ENCODE measurements around the gene MMP19. TPM values are rescaled to one million over a fixed set of nuclear protein-coding genes. Genes with fewer than 3 reads are reported as not detected.
A peak's percentile ranks its signal among the peaks of the same experiment; 100 is the strongest.

The MMP19 gene
- polyA plus RNA-seq, 4 donors = 0.99 to 9.0 (median 1.1) TPM

GRCh38 chr12:55816881-55817344 is 25.8 kb downstream of the MMP19 start:
- no peak for DNase-seq (ENCODE audit: low read depth in 4 of 4, low spot score in 3 of 4)

GRCh38 chr12:55815473-55815872 is 27.3 kb downstream of the MMP19 start:
- DNase-seq (ENCODE audit: low read depth in 4 of 4, low spot score in 3 of 4) = no peak

- DNase-seq (ENCODE audit: low read depth in 4 of 4, low spot score in 3 of 4) = no peak
These were observed 28.5 kb downstream of the MMP19 start for GRCh38 chr12:55814257-55814656.

GRCh38 chr12:55812088-55812487 is 30.6 kb downstream of the MMP19 start:
- DNase-seq (ENCODE audit: low read depth in 4 of 4, low spot score in 3 of 4) = no peak

GRCh38 chr12:55809274-55809673 is 33.5 kb downstream of the MMP19 start:
- no peak for DNase-seq (ENCODE audit: low read depth in 4 of 4, low spot score in 3 of 4)

- DNase-seq (ENCODE audit: low read depth in 4 of 4, low spot score in 3 of 4) = no peak
These were observed 35.8 kb downstream of the MMP19 start for GRCh38 chr12:55806982-55807381.

- DNase-seq (ENCODE audit: low read depth in 4 of 4, low spot score in 3 of 4) = no peak
These were observed 45.2 kb downstream of the MMP19 start for GRCh38 chr12:55797550-55797949.

- peak in 3 of 4 donors; percentile 47 to 55 (median 47) for DNase-seq (ENCODE audit: low read depth in 4 of 4, low spot score in 3 of 4)
These were observed 45.7 kb downstream of the MMP19 start for GRCh38 chr12:55797068-55797467.

- no peak for DNase-seq (ENCODE audit: low read depth in 4 of 4, low spot score in 3 of 4)
These were observed 46.8 kb downstream of the MMP19 start for GRCh38 chr12:55795950-55796349.

GRCh38 chr12:55789893-55790292 is 52.8 kb downstream of the MMP19 start:
- DNase-seq (ENCODE audit: low read depth in 4 of 4, low spot score in 3 of 4) = no peak

- DNase-seq (ENCODE audit: low read depth in 4 of 4, low spot score in 3 of 4) = no peak
These were observed 53.6 kb downstream of the MMP19 start for GRCh38 chr12:55789171-55789570.

- no peak for DNase-seq (ENCODE audit: low read depth in 4 of 4, low spot score in 3 of 4)
These were observed 54.2 kb downstream of the MMP19 start for GRCh38 chr12:55788546-55788945.

Other genes with a start within 250 kb of the MMP19 start
- gene OR10P1, start 206.0 kb downstream of the MMP19 start, polyA plus RNA-seq (ENCODE audit: insufficient read length in 4 of 4) = not detected
- 10 to 100 TPM; 21.1 to 46.5 (median 39.0) TPM for gene ITGA7, start 135.0 kb downstream of the MMP19 start, polyA plus RNA-seq (ENCODE audit: insufficient read length in 4 of 4)
- 100 to 1,000 TPM in 3 of 4 donors, 10 to 100 TPM in 1; 79.4 to 122 (median 114) TPM for gene BLOC1S1, start 126.9 kb downstream of the MMP19 start, polyA plus RNA-seq (ENCODE audit: insufficient read length in 4 of 4)
- 10 to 100 TPM in 3 of 4 donors, 1 to 10 TPM in 1; 8.4 to 38.2 (median 21.1) TPM for gene RDH5, start 122.5 kb downstream of the MMP19 start, polyA plus RNA-seq (ENCODE audit: insufficient read length in 4 of 4)
- 100 to 1,000 TPM; 617 to 773 (median 715) TPM for gene CD63, start 113.9 kb downstream of the MMP19 start, polyA plus RNA-seq (ENCODE audit: insufficient read length in 4 of 4)
- gene GDF11, start 99.8 kb downstream of the MMP19 start, polyA plus RNA-seq (ENCODE audit: insufficient read length in 4 of 4) = 10 to 100 TPM; 21.1 to 26.2 (median 23.8) TPM
- gene SARNP, start 25.2 kb downstream of the MMP19 start, polyA plus RNA-seq (ENCODE audit: insufficient read length in 4 of 4) = 100 to 1,000 TPM; 101 to 141 (median 116) TPM
- 10 to 100 TPM; 17.7 to 35.6 (median 34.0) TPM for gene ORMDL2, start 24.9 kb downstream of the MMP19 start, polyA plus RNA-seq (ENCODE audit: insufficient read length in 4 of 4)
- gene DNAJC14, start 13.3 kb downstream of the MMP19 start, polyA plus RNA-seq (ENCODE audit: insufficient read length in 4 of 4) = 10 to 100 TPM; 31.7 to 43.6 (median 39.2) TPM
- 10 to 100 TPM; 28.1 to 39.1 (median 35.7) TPM for gene PYM1, start 85.0 kb upstream of the MMP19 start, polyA plus RNA-seq (ENCODE audit: insufficient read length in 4 of 4)
- gene DGKA, start 88.2 kb upstream of the MMP19 start, polyA plus RNA-seq (ENCODE audit: insufficient read length in 4 of 4) = 10 to 100 TPM; 18.2 to 28.1 (median 23.5) TPM
- 1 to 10 TPM; 2.0 to 4.2 (median 3.2) TPM for gene PMEL, start 123.1 kb upstream of the MMP19 start, polyA plus RNA-seq (ENCODE audit: insufficient read length in 4 of 4)
- gene CDK2, start 123.9 kb upstream of the MMP19 start, polyA plus RNA-seq (ENCODE audit: insufficient read length in 4 of 4) = 10 to 100 TPM; 58.8 to 71.5 (median 66.9) TPM
- gene RAB5B, start 131.1 kb upstream of the MMP19 start, polyA plus RNA-seq (ENCODE audit: insufficient read length in 4 of 4) = 100 to 1,000 TPM; 140 to 172 (median 166) TPM
- 10 to 100 TPM; 34.7 to 50.6 (median 45.9) TPM for gene SUOX, start 154.3 kb upstream of the MMP19 start, polyA plus RNA-seq (ENCODE audit: insufficient read length in 4 of 4)
- 10 to 100 TPM; 16.3 to 24.3 (median 17.7) TPM for gene IKZF4, start 178.1 kb upstream of the MMP19 start, polyA plus RNA-seq (ENCODE audit: insufficient read length in 4 of 4)
- gene RPS26, start 199.0 kb upstream of the MMP19 start, polyA plus RNA-seq (ENCODE audit: insufficient read length in 4 of 4) = 100 to 1,000 TPM in 3 of 4 donors, 10 to 100 TPM in 1; 92.7 to 593 (median 231) TPM
- gene ERBB3, start 237.2 kb upstream of the MMP19 start, polyA plus RNA-seq (ENCODE audit: insufficient read length in 4 of 4) = 100 to 1,000 TPM in 1 of 4 donors, 10 to 100 TPM in 2, 1 to 10 TPM in 1; 6.8 to 103 (median 77.2) TPM